Heart right ventricle (tissue), 16 donors: ENCODE measurements around the gene DOCK2. TPM values are rescaled to one million over a fixed set of nuclear protein-coding genes. Genes with fewer than 3 reads are reported as not detected.

Source experiments
- ATAC-seq, 8 donors: fragments of 200-7000 bp; cut with Tn5 transposase; one replicate each; pipeline ENCODE4 v1.9.1; 2020; ENCODE audit warnings: mild to moderate bottlenecking in 8 of 8, moderate library complexity in 8 of 8, moderate number of reproducible peaks in 1 of 8
- DNase-seq, 2 donors: peaks; one replicate each; pipeline ENCODE4 v3.0.0-alpha.2; 2020
- H3K27ac ChIP-seq, 10 donors: fragments of 200-600 bp; sonication (generic) in 2 of 10; one replicate each; pipeline versions ENCODE4 v1.5.0 to v1.8.0; 2020 to 2022; ENCODE audit warnings: mild to moderate bottlenecking in 3 of 10
- H3K27me3 ChIP-seq, 7 donors: fragments of 200-600 bp; one replicate each; pipeline ENCODE4 v1.8.0; 2021 to 2022; ENCODE audit warnings: mild to moderate bottlenecking in 2 of 7
- H3K36me3 ChIP-seq, 9 donors: fragments of 200-600 bp; sonication (generic) in 1 of 9; one replicate each; pipeline versions ENCODE4 v1.5.0 to v1.8.0; 2020 to 2022; ENCODE audit warnings: mild to moderate bottlenecking in 2 of 9
- H3K4me1 ChIP-seq, 9 donors: fragments of 200-600 bp; sonication (generic) in 1 of 9; one replicate each; pipeline versions ENCODE4 v1.5.0 to v1.8.0; 2020 to 2022; ENCODE audit warnings: mild to moderate bottlenecking in 4 of 9
- H3K4me3 ChIP-seq, 10 donors: fragments of 200-600 bp; sonication (generic) in 2 of 10; one replicate each; pipeline versions ENCODE4 v1.5.0 to v1.8.0; 2020 to 2022; ENCODE audit warnings: mild to moderate bottlenecking in 7 of 10, moderate library complexity in 2 of 10
- H3K9me3 ChIP-seq, 11 donors: fragments of 200-600 bp in 10 of 11; sonication (generic) in 2 of 11; one replicate each; pipeline versions ENCODE4 v1.5.0 to v1.8.0; 2013 to 2022; ENCODE audit warnings: mild to moderate bottlenecking in 2 of 11, control low read depth in 1 of 11, moderate library complexity in 1 of 11
- WGBS, 2 donors: extraction: QIAGEN DNeasy Blood & Tissue Kit; methylation state at CpG; one replicate each; pipeline ENCODE4 v1.1.7; 2013; ENCODE audit warnings: inconsistent platforms in 1 of 2; 5-methylcytosine and 5-hydroxymethylcytosine counted together
- intact Hi-C, 10 donors: fragments of 100-400 bp; cut with DNase I; formaldehyde crosslinking; loops; one replicate each; pipeline versions ENCODE4 v1.11.1 to v1.14.2; 2022
- polyA plus RNA-seq, 2 donors: library from polyadenylated mRNA; stranded (reverse); fragments of 200-250 nt; gene quantifications; one replicate each; pipeline ENCODE4 v1.2.3, GENCODE V29; 2013
- total RNA-seq, 10 donors: library from RNA; stranded (reverse); fragmentation: NEBNext Ultra II Directional in 3 of 10; extraction: Animal tissue kit (Norgen Biotek cat#: 25700) in 3 of 10; gene quantifications; one replicate each; pipeline versions ENCODE4 v1.2.1 to v1.2.4, GENCODE V29; 2021 to 2023
- TF ChIP-seq, protein P1 (sequence below), 9 donors: fragments of 200-600 bp; sonication (generic) in 2 of 9; IDR thresholded peaks; one replicate each; pipeline versions ENCODE4 v1.5.0 to v1.8.0; 2021 to 2022; ENCODE audit warnings: antibody characterized with exemption in 9 of 9, mild to moderate bottlenecking in 5 of 9, moderate library complexity in 1 of 9
- donor health status: Arrhythmogenic right ventricular cardiomyopathy.
- donor health status: ischemic (EF 13 %, LVEDD 7.1; RV severe dilation, severe dysfunction).
- donor health status: healthy with polysubstance abuse.
- donor health status: DM: no; HTN: yes; CAD: no.
- donor health status: DM: no; HTN: no; CAD: no.
- donor health status: ischemic (EF 25% LVEDD 6.9; RV normal size, moderate dysfunction).
- donor health status: ischemic (EF 25% LVEDD 5.7; RV mildly dilated, moderate dysfunction).
- donor health status: healthy.
- donor health status: DM: yes; HTN: yes; CAD: no.
- donor health status: Ischemic cardiomyopathy.
- donor health status: ischemic (EF 35%, LVEDD 5.7; RV mildly dilated, moderate dysfunction).
- donor health status: nonischemic (EF 11% LVEDD 7.7; RV severe dilation, severe dysfunction).
- donor health status: DM: yes; HTN: yes; CAD: no.
- donor health status: PGD.
- donor health status: ischemic (EF 29% LVEDD 5.4; RV normal size, mild dysfunction).
- donor health status: nonischemic (EF 23%, LVEDD 6.1; RV moderate dilation, normal function).

Gene DOCK2
- total and polyA plus RNA-seq, 12 donors = 1.2 to 24.6 (median 4.2) TPM

DNA sequence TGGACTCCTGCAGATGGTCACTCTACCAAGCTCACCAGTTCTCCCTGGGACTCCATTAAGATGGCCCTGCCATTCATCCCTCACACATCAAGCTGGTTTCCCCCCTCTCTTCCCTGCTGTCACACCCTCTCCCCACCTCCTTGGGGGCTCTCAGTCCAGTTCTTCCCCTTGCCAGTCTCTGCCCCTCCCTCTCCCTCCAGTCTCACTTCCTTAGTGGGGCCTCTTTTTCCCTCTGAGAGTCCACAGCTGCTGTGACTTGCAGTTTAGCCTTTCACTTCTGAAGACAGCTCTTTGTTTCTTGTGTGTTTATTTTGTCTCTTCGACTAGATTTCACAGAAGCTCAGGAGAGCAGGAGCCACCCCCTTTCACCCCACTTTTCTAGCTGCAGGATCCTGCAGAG is 10.5 kb downstream of the DOCK2 start:
- H3K4me3 ChIP-seq = no peak overlapping the region
- TF ChIP-seq, protein P1, sequence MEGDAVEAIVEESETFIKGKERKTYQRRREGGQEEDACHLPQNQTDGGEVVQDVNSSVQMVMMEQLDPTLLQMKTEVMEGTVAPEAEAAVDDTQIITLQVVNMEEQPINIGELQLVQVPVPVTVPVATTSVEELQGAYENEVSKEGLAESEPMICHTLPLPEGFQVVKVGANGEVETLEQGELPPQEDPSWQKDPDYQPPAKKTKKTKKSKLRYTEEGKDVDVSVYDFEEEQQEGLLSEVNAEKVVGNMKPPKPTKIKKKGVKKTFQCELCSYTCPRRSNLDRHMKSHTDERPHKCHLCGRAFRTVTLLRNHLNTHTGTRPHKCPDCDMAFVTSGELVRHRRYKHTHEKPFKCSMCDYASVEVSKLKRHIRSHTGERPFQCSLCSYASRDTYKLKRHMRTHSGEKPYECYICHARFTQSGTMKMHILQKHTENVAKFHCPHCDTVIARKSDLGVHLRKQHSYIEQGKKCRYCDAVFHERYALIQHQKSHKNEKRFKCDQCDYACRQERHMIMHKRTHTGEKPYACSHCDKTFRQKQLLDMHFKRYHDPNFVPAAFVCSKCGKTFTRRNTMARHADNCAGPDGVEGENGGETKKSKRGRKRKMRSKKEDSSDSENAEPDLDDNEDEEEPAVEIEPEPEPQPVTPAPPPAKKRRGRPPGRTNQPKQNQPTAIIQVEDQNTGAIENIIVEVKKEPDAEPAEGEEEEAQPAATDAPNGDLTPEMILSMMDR (IDR thresholded peaks at IDR 0.05) = no peak
- intact Hi-C loops = no loop called here
- H3K4me1 ChIP-seq = peaks cover 0 to 60% (median 22%) of the 10 kb centered on the region in 9 donors
- peak in 1 of 8 donors; percentile 49 for ATAC-seq
- H3K27me3 ChIP-seq = peaks cover 0 to 11% (median 0%) of the 10 kb centered on the region in 7 donors
- no peaks in the 10 kb centered on the region for H3K36me3 ChIP-seq
- peak overlapping the region in 1 of 10 donors; percentile 75 for H3K27ac ChIP-seq
- no peak for DNase-seq
- 16 to 18% methylated on average over 1 of the region's 1 CpG for WGBS, 2 donors
- H3K9me3 ChIP-seq = no peaks in the 10 kb centered on the region

GRCh38 chr5:169648725-169649310 is 11.7 kb downstream of the DOCK2 start:
- Histone ChIP-seq H3K27ac (peak overlapping the region in 1 of 10 donors; percentile 75), H3K4me1 (peaks cover 0 to 64% (median 22%) of the 10 kb centered on the region in 9 donors), H3K27me3 (peaks cover 0 to 11% (median 0%) of the 10 kb centered on the region in 7 donors), H3K4me3 (no peak overlapping the region), H3K36me3 (no peaks in the 10 kb centered on the region), H3K9me3 (no peaks in the 10 kb centered on the region)
- WGBS, 2 donors = 41 to 45% methylated on average over 13 of the region's 13 CpGs
- TF ChIP-seq, protein P1 (IDR thresholded peaks at IDR 0.05) = no peak
- ATAC-seq (peak in 5 of 8 donors; percentile 50 to 71 (median 57)), DNase-seq (peak; percentile 23 to 52)
- intact Hi-C loops = no loop called here

GRCh38 chr5:169649486-169649885 is 12.4 kb downstream of the DOCK2 start:
- Histone ChIP-seq H3K27me3 (peaks cover 0 to 11% (median 0%) of the 10 kb centered on the region in 7 donors), H3K4me1 (peaks cover 0 to 64% (median 22%) of the 10 kb centered on the region in 9 donors), H3K27ac (peak overlapping the region in 1 of 10 donors; percentile 2), H3K36me3 (peaks cover 0 to 6% (median 0%) of the 10 kb centered on the region in 9 donors), H3K4me3 (no peak overlapping the region), H3K9me3 (no peaks in the 10 kb centered on the region)
- intact Hi-C loops = no loop called here
- ATAC-seq = no peak
- DNase-seq = no peak
- TF ChIP-seq, protein P1 (IDR thresholded peaks at IDR 0.05) = no peak
- 72 to 77% methylated on average over 7 of the region's 7 CpGs for WGBS, 2 donors

- H3K27me3 ChIP-seq = peaks cover 0 to 11% (median 0%) of the 10 kb centered on the region in 7 donors
- no peak overlapping the region for H3K4me3 ChIP-seq
- peaks cover 0 to 71% (median 22%) of the 10 kb centered on the region in 9 donors for H3K4me1 ChIP-seq
- H3K27ac ChIP-seq = peak overlapping the region in 1 of 10 donors; percentile 57
- H3K36me3 ChIP-seq = peaks cover 0 to 17% (median 0%) of the 10 kb centered on the region in 9 donors
- WGBS, 2 donors = 68 to 72% methylated on average over 5 of the region's 5 CpGs
- DNase-seq = no peak
- no peak for ATAC-seq
- intact Hi-C loops = no loop called here
- TF ChIP-seq, protein P1 (IDR thresholded peaks at IDR 0.05) = no peak
- H3K9me3 ChIP-seq = no peaks in the 10 kb centered on the region
Observed at GRCh38 chr5:169650701-169651331, 13.7 kb downstream of the DOCK2 start.
